GM19023 (cell line): Measurements from ENCODE around the gene ACTR1A.
"Not testable (repeated sequence)": the region's sequence is repeated elsewhere in the genome, so short reads cannot be mapped to it uniquely, and the experiment has no call there.

Source experiments
- ATAC-seq: cut with Tn5 transposase; IDR thresholded peaks from one replicate; pipeline ENCODE4 v1.9.1; 2021; ENCODE audit warnings: mild to moderate bottlenecking, moderate library complexity; ENCODE audit not compliant: unreplicated experiment

The ACTR1A gene

GRCh38 chr10:102502337-102503151, at the start of gene ACTR1A:
Gene ACTR1A (minus strand): TSS chr10:102502712. CDS start chr10:102502647, 65 bp downstream.
- ATAC-seq = peak; percentile 44

GRCh38 chr10:102550636-102551210, 48.2 kb upstream of the ACTR1A start:
- no peak for ATAC-seq

- no peak for ATAC-seq
Observed at GRCh38 chr10:102549549-102549948, 47.0 kb upstream of the ACTR1A start.

GRCh38 chr10:102546606-102547320, 44.3 kb upstream of the ACTR1A start:
- no peak for ATAC-seq

GRCh38 chr10:102545997-102546396, 43.5 kb upstream of the ACTR1A start:
- no peak for ATAC-seq

- no peak for ATAC-seq
Observed at GRCh38 chr10:102545265-102545871, 42.9 kb upstream of the ACTR1A start.

- no peak for ATAC-seq
Observed at GRCh38 chr10:102542800-102543418, 40.4 kb upstream of the ACTR1A start.

GRCh38 chr10:102540023-102540422, 37.5 kb upstream of the ACTR1A start:
- ATAC-seq = peak; percentile 62

GRCh38 chr10:102538811-102539210, 36.3 kb upstream of the ACTR1A start:
- ATAC-seq = no peak

GRCh38 chr10:102537948-102538347, 35.4 kb upstream of the ACTR1A start:
- ATAC-seq = no peak

- no peak for ATAC-seq
Observed at GRCh38 chr10:102537367-102537766, 34.9 kb upstream of the ACTR1A start.

- ATAC-seq = no peak
Observed at GRCh38 chr10:102535481-102536147, 33.1 kb upstream of the ACTR1A start.

- not testable (repeated sequence) for ATAC-seq
Observed at GRCh38 chr10:102534966-102535365, 32.5 kb upstream of the ACTR1A start.

- no peak for ATAC-seq
Observed at GRCh38 chr10:102534333-102534732, 31.8 kb upstream of the ACTR1A start.

GRCh38 chr10:102527546-102527945, 25.0 kb upstream of the ACTR1A start:
- no peak for ATAC-seq

GRCh38 chr10:102524746-102525145, 22.2 kb upstream of the ACTR1A start:
- ATAC-seq = no peak

- ATAC-seq = no peak
Observed at GRCh38 chr10:102523250-102524029, 20.9 kb upstream of the ACTR1A start.

GRCh38 chr10:102522874-102523249, 20.4 kb upstream of the ACTR1A start:
- ATAC-seq = no peak

GRCh38 chr10:102519246-102519825, 16.8 kb upstream of the ACTR1A start:
- ATAC-seq = no peak
